ENCODE data around the gene MEPCE. TPM values are rescaled to one million over a fixed set of nuclear protein-coding genes. Genes with fewer than 3 reads are reported as not detected.

MEPCE gene
- total and polyA plus RNA-seq, 2 of the 8 experiments (the other 6 are each of a cell fraction or from before 2014, with no cell fraction given), result 22.8 to 48.8 TPM

GRCh38 chr7:100429637-100430492 is at the start of gene MEPCE (continued):
- no peak for TF ChIP-seq EP300 (IDR thresholded peaks at IDR 0.05; ENCODE audit: borderline replicate concordance in 1 of 2, low read depth in 2 of 2, low read length in 2 of 2)
- TF ChIP-seq EZH2 (IDR thresholded peaks at IDR 0.05; ENCODE audit: low read depth, low read length, severe bottlenecking), result no peak

Data from H1 (cell line).